NCI-H1092 treated with DMSO at 0.1 percent for 48 hours (cell line): ENCODE measurements around the gene CD58.
"Not testable (repeated sequence)": the region's sequence is repeated elsewhere in the genome, so short reads cannot be mapped to it uniquely, and the experiment has no call there.

Source experiments
- DNase-seq: peaks from one replicate; lab custom pipeline; 2025; lab: John Stamatoyannopoulos, UW

Gene CD58

GRCh38 chr1:116593401-116593800, 22.6 kb upstream of the CD58 start:
- DNase-seq: not testable (repeated sequence)

GRCh38 chr1:116591951-116592605, 21.3 kb upstream of the CD58 start:
- DNase-seq: not testable (repeated sequence)

GRCh38 chr1:116591006-116591950, 20.5 kb upstream of the CD58 start:
- not testable (repeated sequence) for DNase-seq

GRCh38 chr1:116590359-116591005, 19.7 kb upstream of the CD58 start:
- DNase-seq: not testable (repeated sequence)

- not testable (repeated sequence) for DNase-seq
Measured at GRCh38 chr1:116589101-116589735, 18.4 kb upstream of the CD58 start.

- DNase-seq: no peak
Measured at GRCh38 chr1:116587501-116588227, 16.8 kb upstream of the CD58 start.

- no peak for DNase-seq
Measured at GRCh38 chr1:116586741-116587143, 15.9 kb upstream of the CD58 start.

- no peak for DNase-seq
Measured at GRCh38 chr1:116585886-116586285, 15.1 kb upstream of the CD58 start.

GRCh38 chr1:116581323-116581885, 10.6 kb upstream of the CD58 start:
- no peak for DNase-seq

GRCh38 chr1:116580446-116581322, 9.9 kb upstream of the CD58 start:
- no peak for DNase-seq

GRCh38 chr1:116579259-116579875, 8.5 kb upstream of the CD58 start:
- no peak for DNase-seq

GRCh38 chr1:116578581-116578980, 7.8 kb upstream of the CD58 start:
- DNase-seq: no peak

GRCh38 chr1:116577759-116578314, 7.0 kb upstream of the CD58 start:
- DNase-seq: no peak

GRCh38 chr1:116574581-116575291, 3.9 kb upstream of the CD58 start:
- DNase-seq: peak; percentile 50

- no peak for DNase-seq
Measured at GRCh38 chr1:116573431-116574095, 2.7 kb upstream of the CD58 start.

GRCh38 chr1:116572771-116573430, 2.1 kb upstream of the CD58 start:
- no peak for DNase-seq

- no peak for DNase-seq
Measured at GRCh38 chr1:116572099-116572498, 1.3 kb upstream of the CD58 start.
